Measurements from ENCODE around the gene ARRB1.

DNA sequence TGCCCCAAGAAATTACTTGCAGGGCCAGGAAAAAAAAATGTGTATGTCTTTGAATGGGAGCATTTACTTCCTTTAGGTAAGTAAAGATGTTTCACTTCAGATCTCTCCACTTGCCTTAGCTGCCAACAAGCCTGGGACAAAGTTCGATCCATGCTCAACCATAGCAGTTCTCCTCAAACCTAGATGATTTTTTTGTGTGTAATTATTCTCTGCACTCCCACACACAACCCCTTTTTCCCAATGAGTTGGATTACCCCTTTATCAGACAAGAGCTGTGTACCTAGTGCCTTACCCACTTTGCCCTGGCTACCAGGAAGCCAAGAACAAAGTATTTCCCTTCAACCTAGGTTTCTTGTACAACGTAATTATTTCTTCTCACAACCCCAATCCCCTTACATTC lies 75.3 kb downstream of the ARRB1 start:
- TF ChIP-seq, protein P1, sequence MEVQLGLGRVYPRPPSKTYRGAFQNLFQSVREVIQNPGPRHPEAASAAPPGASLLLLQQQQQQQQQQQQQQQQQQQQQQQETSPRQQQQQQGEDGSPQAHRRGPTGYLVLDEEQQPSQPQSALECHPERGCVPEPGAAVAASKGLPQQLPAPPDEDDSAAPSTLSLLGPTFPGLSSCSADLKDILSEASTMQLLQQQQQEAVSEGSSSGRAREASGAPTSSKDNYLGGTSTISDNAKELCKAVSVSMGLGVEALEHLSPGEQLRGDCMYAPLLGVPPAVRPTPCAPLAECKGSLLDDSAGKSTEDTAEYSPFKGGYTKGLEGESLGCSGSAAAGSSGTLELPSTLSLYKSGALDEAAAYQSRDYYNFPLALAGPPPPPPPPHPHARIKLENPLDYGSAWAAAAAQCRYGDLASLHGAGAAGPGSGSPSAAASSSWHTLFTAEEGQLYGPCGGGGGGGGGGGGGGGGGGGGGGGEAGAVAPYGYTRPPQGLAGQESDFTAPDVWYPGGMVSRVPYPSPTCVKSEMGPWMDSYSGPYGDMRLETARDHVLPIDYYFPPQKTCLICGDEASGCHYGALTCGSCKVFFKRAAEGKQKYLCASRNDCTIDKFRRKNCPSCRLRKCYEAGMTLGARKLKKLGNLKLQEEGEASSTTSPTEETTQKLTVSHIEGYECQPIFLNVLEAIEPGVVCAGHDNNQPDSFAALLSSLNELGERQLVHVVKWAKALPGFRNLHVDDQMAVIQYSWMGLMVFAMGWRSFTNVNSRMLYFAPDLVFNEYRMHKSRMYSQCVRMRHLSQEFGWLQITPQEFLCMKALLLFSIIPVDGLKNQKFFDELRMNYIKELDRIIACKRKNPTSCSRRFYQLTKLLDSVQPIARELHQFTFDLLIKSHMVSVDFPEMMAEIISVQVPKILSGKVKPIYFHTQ (CRISPR knock-in tag; IDR thresholded peaks at IDR 0.05): no peak
- TF ChIP-seq CTCF (IDR thresholded peaks at IDR 0.05) (no peak), NR3C1 (CRISPR knock-in tag; conservative IDR thresholded peaks at IDR 0.05; ENCODE audit: low read depth) (no peak), NR2C2 (CRISPR knock-in tag; IDR thresholded peaks at IDR 0.05) (no peak), FOXJ3 (CRISPR knock-in tag; IDR thresholded peaks at IDR 0.05; ENCODE audit: borderline replicate concordance) (no peak), ZNF232 (CRISPR knock-in tag; IDR thresholded peaks at IDR 0.05) (no peak)
- TF ChIP-seq, protein P2, sequence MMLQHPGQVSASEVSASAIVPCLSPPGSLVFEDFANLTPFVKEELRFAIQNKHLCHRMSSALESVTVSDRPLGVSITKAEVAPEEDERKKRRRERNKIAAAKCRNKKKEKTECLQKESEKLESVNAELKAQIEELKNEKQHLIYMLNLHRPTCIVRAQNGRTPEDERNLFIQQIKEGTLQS (CRISPR knock-in tag; conservative IDR thresholded peaks at IDR 0.05): no peak
- TF ChIP-seq, protein P3, sequence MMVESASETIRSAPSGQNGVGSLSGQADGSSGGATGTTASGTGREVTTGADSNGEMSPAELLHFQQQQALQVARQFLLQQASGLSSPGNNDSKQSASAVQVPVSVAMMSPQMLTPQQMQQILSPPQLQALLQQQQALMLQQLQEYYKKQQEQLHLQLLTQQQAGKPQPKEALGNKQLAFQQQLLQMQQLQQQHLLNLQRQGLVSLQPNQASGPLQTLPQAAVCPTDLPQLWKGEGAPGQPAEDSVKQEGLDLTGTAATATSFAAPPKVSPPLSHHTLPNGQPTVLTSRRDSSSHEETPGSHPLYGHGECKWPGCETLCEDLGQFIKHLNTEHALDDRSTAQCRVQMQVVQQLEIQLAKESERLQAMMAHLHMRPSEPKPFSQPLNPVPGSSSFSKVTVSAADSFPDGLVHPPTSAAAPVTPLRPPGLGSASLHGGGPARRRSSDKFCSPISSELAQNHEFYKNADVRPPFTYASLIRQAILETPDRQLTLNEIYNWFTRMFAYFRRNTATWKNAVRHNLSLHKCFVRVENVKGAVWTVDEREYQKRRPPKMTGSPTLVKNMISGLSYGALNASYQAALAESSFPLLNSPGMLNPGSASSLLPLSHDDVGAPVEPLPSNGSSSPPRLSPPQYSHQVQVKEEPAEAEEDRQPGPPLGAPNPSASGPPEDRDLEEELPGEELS (CRISPR knock-in tag; IDR thresholded peaks at IDR 0.05): no peak
- TF ChIP-seq, protein P4, sequence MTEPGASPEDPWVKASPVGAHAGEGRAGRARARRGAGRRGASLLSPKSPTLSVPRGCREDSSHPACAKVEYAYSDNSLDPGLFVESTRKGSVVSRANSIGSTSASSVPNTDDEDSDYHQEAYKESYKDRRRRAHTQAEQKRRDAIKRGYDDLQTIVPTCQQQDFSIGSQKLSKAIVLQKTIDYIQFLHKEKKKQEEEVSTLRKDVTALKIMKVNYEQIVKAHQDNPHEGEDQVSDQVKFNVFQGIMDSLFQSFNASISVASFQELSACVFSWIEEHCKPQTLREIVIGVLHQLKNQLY (CRISPR knock-in tag; IDR thresholded peaks at IDR 0.05): no peak
- TF ChIP-seq, protein P5, sequence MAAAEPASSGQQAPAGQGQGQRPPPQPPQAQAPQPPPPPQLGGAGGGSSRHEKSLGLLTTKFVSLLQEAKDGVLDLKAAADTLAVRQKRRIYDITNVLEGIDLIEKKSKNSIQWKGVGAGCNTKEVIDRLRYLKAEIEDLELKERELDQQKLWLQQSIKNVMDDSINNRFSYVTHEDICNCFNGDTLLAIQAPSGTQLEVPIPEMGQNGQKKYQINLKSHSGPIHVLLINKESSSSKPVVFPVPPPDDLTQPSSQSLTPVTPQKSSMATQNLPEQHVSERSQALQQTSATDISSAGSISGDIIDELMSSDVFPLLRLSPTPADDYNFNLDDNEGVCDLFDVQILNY (CRISPR knock-in tag; IDR thresholded peaks at IDR 0.05): no peak
